ENCODE results near the gene LRAT. TPM values are rescaled to one million over a fixed set of nuclear protein-coding genes. Genes with fewer than 3 reads are reported as not detected.

Gene LRAT
- total RNA-seq, 8 experiments from 2014 or later: 0.07 to 19.5 (median 2.7) TPM

DNA sequence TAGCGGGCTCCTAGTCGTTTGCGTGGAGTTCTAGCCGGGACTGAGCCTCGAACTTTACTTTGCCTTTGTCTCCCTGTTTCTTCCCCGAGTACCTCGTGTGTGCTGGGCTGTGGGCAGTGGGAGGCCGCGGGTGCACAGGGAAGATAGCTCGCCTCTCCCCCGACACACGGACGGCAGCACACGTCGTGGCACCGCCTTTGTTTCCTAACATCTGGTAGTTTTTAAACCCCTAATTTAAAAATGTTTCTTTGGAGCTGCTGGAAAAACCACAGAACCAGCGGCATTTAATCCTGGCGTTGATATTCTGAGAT is 38.1 kb downstream of the LRAT start:
- H3K27ac ChIP-seq: no peak overlapping the region
- no peaks in the 10 kb centered on the region for H3K4me1 ChIP-seq (replicated peaks in 1 of 2)
- no peak overlapping the region for H3K4me3 ChIP-seq
- in situ Hi-C loops (cut with MboI; ENCODE audit: low pct_unique_long_range_greater_than_20kb in 2 of 9, low sequenced_read_pairs in 9 of 9, unreplicated experiment in 9 of 9): loop anchor here in 3 of 9 experiments (25.0 kb wide), 2 partner anchors 145 to 220 kb away; partner anchors contain the start of genes FGB (in 1 of the 3) and PLRG1 (in 1 of the 3)
- ATAC-seq (replicated peaks in 6 of 8): no peak
- WGBS, 10 experiments: 2 to 100% (median 82%) methylated on average over 1 to 18 of the region's 18 CpGs; no CpG with 5 or more reads in 1 of the 10 experiments

Other genes starting within 250 kb of the LRAT start
- 100 to 1,000 TPM in 1 of 8 experiments, 10 to 100 TPM in 7; 44.9 to 109 (median 60.5) TPM for gene PLRG1, start 193.6 kb upstream of the LRAT start, total RNA-seq
- under 1 TPM in 3 of 8 experiments, not detected in 5; 0.43 to 0.71 (median 0.43) TPM for gene FGB, start 181.0 kb upstream of the LRAT start, total RNA-seq
- gene FGA, start 153.3 kb upstream of the LRAT start, total RNA-seq: under 1 TPM in 3 of 8 experiments, not detected in 5; 0.08 to 0.52 (median 0.09) TPM
- gene FGG, start 131.3 kb upstream of the LRAT start, total RNA-seq: 1 to 10 TPM in 1 of 8 experiments, under 1 TPM in 1, not detected in 6; 0.43 to 2.0 TPM
- gene RBM46, start 37.3 kb downstream of the LRAT start, total RNA-seq: under 1 TPM in 6 of 8 experiments, not detected in 2; 0.08 to 0.52 (median 0.25) TPM

Data from motor neuron (in vitro differentiated cells).